K562 (cell line): ENCODE measurements around the gene OR2H2. TPM values are rescaled to one million over a fixed set of nuclear protein-coding genes. Genes with fewer than 3 reads are reported as not detected.
A peak's percentile ranks its signal among the peaks of the same experiment; 100 is the strongest.

Source experiments
- CREB3L1 ChIP-seq: fragments of 450-650 bp; IDR thresholded peaks from 2 replicates; pipeline ENCODE4 v1.6.1; 2014; ENCODE audit warnings: low read depth, mild to moderate bottlenecking, moderate library complexity, borderline replicate concordance
- IRF9 ChIP-seq: fragments of 450-650 bp; IDR thresholded peaks from 2 replicates; pipeline ENCODE4 v1.6.1; 2016; ENCODE audit warnings: missing biosample characterization, missing genetic modification characterization
- SUPT5H ChIP-seq: fragments of 450-650 bp; IDR thresholded peaks from 2 replicates; pipeline ENCODE4 v1.6.1; 2016
- polyA plus RNA-seq, 8 experiments: library from polyadenylated mRNA; depleted of rRNA in 4 of 8; stranded (reverse) in 5 of 8; unstranded in 3 of 8; fragments of >200 nt; fragmentation: Nextera tagmentation in 2 of 8; fragmentation: Illumina TruSeq in 1 of 8; extraction: Ambion mirVana in 2 of 8; extraction: Trizol in 1 of 8; gene quantifications; 2 replicates each; pipeline versions ENCODE4 v1.2.1 to v1.2.3, GENCODE V29; 2011 to 2014; ENCODE audit warnings: inconsistent platforms in 1 of 8, missing spikeins in 1 of 8
- total RNA-seq, 7 experiments: library from RNA; depleted of rRNA in 6 of 7; stranded (reverse); fragments of >200 nt in 6 of 7; fragmentation: Illumina TruSeq in 2 of 7; extraction: Trizol in 2 of 7; gene quantifications; 2 replicates each; pipeline versions ENCODE4 v1.2.1 to v1.2.3, GENCODE V29; 2011 to 2021; ENCODE audit warnings: low replicate concordance in 1 of 7
- TF ChIP-seq, protein P1 (sequence below): sonication (generic); formaldehyde crosslinking; IDR thresholded peaks from 2 replicates; pipeline ENCODE4 v1.8.1; 2023; ENCODE audit warnings: mild to moderate bottlenecking, missing genetic modification reagents, moderate library complexity

Gene OR2H2
- total and polyA plus RNA-seq, 9 of the 15 experiments (the other 6 are each of a cell fraction or from before 2014, with no cell fraction given), result not detected

DNA sequence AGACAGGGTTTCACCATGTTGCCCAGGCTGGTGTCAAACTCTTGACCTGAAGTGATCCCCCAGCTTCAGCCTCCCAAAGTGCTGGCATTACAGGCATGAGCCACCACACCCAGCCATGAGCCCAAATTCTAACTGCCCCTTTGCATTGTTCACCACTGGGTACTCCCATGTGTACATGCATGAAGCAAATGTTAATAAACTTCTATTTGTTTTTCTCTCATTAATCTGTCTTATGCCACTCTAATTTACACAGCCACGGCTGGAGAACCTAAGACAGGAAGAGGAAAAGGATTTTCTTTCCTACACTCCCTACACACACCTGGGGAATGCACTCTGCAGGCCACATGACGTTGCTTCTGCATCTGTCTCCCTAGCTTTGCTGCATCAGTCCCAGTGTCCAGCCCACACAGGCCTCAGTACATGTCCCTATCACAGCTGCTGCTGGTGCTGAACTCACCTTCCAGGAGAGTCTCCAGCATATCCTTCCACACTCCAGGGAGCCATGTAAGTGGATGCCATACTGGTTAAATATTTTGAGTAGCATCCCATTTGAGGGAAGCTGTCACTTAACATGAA, 13.3 kb downstream of the OR2H2 start (continued):
- TF ChIP-seq, protein P1, sequence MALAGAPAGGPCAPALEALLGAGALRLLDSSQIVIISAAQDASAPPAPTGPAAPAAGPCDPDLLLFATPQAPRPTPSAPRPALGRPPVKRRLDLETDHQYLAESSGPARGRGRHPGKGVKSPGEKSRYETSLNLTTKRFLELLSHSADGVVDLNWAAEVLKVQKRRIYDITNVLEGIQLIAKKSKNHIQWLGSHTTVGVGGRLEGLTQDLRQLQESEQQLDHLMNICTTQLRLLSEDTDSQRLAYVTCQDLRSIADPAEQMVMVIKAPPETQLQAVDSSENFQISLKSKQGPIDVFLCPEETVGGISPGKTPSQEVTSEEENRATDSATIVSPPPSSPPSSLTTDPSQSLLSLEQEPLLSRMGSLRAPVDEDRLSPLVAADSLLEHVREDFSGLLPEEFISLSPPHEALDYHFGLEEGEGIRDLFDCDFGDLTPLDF (CRISPR knock-in tag), result no peak
- TF ChIP-seq SUPT5H (0 out of 2 replicates have a peak, but pooled peaks have one; percentile 51), IRF9 (tag) (no peak), CREB3L1 (no peak)
